GM19193 (cell line): ENCODE results near the gene TEX35.

Experiments used
- POLR2A ChIP-seq: IDR thresholded peaks from 4 replicates; pipeline ENCODE4 v1.6.1; 2011; ENCODE audit not compliant: insufficient read depth, insufficient read length; ENCODE audit errors: extremely low read depth

The TEX35 gene

GRCh38 chr1:178540646-178541045, 27.7 kb downstream of the TEX35 start:
- no peak for TF ChIP-seq POLR2A

GRCh38 chr1:178541379-178541778, 28.5 kb downstream of the TEX35 start:
- no peak for TF ChIP-seq POLR2A

- TF ChIP-seq POLR2A, result no peak
Measured at GRCh38 chr1:178541829-178542553, 29.1 kb downstream of the TEX35 start.

GRCh38 chr1:178542554-178543289, 29.8 kb downstream of the TEX35 start:
- peak; percentile 40 for TF ChIP-seq POLR2A

GRCh38 chr1:178543290-178543607, 30.3 kb downstream of the TEX35 start:
- no peak for TF ChIP-seq POLR2A

GRCh38 chr1:178544531-178544930, 31.6 kb downstream of the TEX35 start:
- TF ChIP-seq POLR2A, result no peak

- TF ChIP-seq POLR2A, result no peak
Measured at GRCh38 chr1:178548108-178548507, 35.2 kb downstream of the TEX35 start.

GRCh38 chr1:178551307-178551706, 38.4 kb downstream of the TEX35 start:
- no peak for TF ChIP-seq POLR2A

GRCh38 chr1:178551940-178552339, 39.0 kb downstream of the TEX35 start:
- TF ChIP-seq POLR2A, result no peak

- no peak for TF ChIP-seq POLR2A
Measured at GRCh38 chr1:178552856-178553255, 39.9 kb downstream of the TEX35 start.

GRCh38 chr1:178560871-178561376, 48.0 kb downstream of the TEX35 start:
- no peak for TF ChIP-seq POLR2A

- no peak for TF ChIP-seq POLR2A
Measured at GRCh38 chr1:178563099-178563820, 50.4 kb downstream of the TEX35 start.

GRCh38 chr1:178564086-178564782, 51.3 kb downstream of the TEX35 start:
- no peak for TF ChIP-seq POLR2A

GRCh38 chr1:178564783-178565180, 51.9 kb downstream of the TEX35 start:
- no peak for TF ChIP-seq POLR2A

GRCh38 chr1:178565586-178565985, 52.7 kb downstream of the TEX35 start:
- no peak for TF ChIP-seq POLR2A

GRCh38 chr1:178566187-178566586, 53.3 kb downstream of the TEX35 start:
- no peak for TF ChIP-seq POLR2A

GRCh38 chr1:178571807-178572206, 58.9 kb downstream of the TEX35 start:
- TF ChIP-seq POLR2A, result no peak
